NCI-H82 treated with DMSO at 0.1 percent for 48 hours (cell line): ENCODE data around the gene PHACTR1.

Experiments
- DNase-seq: peaks from one replicate; lab custom pipeline; 2025; ENCODE audit not compliant: unreplicated experiment; lab: John Stamatoyannopoulos, UW

The PHACTR1 gene

DNA sequence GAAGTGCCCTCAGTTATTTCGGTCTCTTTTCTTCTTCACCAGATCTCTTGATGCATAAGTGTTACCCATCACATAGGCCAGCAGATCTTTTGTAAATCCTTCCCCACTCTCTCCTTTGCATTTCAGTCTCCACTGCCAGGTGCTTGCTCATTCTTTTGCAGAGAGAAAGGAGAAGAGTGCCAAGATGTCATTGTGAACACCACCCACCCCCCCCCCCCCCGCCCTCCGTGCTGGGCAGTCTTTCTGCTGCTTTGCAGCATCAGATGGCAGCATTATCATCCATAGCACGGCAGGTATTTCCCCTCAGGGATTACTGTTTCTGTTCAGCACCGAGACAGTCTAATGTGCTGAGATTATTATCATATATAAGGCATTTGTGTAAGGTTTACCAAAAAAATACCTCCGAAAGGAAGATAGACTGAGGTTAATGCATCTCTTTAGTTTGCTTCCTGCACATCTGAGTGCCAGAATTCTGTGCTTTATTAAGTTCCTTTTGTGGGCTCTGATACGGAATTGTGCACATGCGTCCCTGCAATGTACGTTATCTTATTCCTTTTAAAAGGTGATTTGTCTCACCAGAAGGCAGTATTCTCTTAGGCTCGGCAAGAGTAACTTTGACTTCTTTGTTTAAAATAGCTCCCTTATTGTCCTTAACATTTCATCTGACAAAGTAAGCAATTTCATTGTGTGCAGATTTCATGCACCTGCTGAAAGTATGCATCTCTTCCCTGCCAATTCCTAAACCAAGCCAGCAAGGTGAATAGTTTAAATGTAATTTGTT is 128.8 kb downstream of the PHACTR1 start:
- DNase-seq: no peak

DNA sequence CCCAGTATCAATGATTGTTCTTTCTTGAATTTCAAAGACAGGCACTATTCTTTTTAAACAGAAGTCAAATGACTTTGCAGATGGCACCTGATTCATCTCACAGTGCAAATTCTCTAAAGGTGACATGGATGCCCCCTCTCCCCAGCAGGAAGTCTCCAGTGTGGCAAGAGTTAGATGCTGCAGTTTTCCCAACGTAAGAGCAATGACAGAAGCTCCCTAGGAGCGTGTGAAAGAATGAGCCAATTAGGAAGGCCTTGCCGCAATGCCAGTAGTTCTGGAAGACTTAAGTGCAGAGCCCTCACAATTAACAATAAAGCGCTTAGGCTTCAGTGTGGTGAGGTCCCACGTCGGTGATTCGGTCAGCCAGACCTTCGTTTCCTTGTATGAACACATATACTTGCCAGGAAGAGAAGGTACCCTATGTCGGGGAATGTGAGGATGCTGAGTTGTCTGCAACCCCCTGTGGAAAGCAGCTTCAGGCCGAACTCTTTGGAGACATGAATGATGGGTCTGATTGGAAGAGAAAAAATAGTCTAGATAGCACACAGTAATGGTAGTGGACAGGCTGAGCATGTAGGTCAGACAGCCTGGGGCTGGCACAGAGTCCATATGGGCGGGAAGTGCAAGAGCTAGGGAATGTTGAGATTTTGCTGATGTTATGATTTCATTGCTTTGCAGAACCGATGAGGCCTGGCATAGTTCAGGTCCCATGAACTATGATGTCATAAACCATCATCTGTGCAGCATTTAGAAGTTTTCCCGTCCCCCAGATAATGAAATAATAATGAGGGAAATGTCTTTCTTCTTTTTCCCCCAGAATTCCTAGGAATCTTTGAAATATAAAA is 132.6 kb downstream of the PHACTR1 start:
- DNase-seq: peak; percentile 15

DNA sequence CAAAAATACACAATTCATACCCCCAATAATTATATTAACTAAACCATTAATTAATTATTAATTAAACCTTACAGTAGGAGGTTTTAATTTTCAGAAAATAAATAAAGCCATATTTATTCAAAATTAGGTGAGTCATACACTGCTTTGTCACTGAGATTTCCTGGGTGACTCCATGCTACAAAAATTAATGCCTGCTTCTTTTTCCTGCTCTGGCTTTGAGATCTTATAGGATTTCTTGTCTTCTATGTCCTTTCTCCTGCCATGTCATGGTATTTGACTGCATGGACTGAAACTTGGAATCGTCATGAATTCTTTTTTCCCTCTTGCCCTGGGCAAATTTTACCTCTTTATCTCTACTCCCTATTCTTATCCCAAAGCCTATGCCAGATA is 133.2 kb downstream of the PHACTR1 start:
- no peak for DNase-seq

DNA sequence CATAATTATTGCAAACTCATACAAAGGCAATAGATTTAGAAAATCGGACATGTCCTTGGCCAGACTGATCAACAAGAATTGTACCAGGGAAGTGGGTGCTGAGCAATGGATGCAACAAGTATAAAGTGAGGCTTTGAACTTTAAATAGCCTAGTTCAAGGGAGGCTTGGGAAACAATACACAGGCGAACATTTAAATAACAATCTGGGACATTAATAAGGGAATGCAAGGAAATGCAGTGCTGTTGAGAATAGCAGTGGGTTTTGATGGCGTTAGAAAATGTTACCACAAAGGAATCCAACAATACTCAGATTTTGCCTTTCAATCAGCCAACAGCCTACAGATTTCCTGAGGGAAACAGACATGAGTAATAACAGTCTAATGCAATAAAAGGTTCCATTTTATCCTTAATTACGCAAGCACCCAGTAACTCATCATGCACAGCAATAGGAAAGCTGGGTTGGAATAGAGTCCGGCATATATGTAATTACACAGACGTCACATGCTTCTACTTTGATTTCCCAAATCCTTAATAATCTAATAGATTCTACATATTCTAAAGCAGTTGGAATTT is 134.6 kb downstream of the PHACTR1 start:
- DNase-seq: no peak

DNA sequence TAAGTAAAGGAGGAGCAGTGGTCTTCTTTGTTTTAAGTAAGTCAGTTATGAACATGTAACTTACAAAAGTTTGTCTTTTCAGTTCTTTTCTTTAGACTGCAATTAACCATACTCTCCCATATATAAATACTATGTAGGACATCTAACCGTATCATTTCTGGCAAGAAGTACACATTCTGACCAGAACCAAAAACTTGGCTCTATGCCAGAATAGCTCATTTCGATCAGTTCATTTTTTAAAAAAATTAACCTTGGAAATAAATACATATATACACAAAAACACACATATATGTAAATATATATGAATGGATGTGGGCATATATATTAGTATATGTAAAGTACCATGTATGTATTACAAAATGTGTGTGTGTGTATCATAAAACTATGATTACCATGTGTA is 145.0 kb downstream of the PHACTR1 start:
- DNase-seq: no peak

DNA sequence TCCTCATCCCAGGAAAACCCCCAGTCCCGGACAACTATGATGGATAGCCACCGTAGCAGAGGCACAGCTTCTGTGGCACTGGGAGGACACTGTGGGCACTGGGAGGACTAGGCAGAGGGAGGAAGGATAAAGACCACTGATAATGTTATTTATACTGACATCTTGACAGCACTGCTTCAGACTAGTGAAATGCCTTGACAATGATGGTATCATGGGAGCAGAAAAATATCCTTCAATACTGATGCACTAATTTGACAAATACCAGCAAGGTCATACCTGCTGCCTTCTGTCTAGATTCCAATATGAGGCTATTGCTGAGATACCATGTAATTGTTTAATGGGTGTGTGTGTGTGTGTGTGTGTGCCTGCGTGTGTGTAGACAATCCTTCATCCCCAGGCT is 148.6 kb downstream of the PHACTR1 start:
- DNase-seq: no peak

DNA sequence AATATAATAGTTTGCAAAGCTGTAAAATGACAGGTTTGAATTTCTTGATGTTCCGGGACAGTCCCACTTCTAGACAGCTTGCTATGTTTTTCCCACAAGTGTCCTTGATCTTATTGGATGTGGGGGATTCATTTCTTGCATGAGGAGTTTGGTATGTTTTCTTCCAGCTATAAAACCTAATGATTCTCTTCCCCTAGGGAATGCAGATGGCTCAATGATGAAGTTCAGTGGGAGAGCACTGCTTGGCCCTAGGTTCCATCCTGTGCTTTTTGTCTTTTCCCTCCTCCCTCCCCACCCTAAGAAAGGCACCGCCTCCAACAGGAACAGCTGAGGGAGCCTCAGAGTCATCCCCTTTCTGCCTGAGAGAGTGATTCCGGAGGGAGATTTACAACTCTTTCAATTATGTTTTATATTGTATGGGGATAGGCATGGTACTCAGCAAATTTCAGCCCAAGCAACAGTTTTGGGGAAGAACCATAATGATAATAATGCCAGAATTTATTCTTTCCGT is 149.2 kb downstream of the PHACTR1 start:
- DNase-seq: no peak

DNA sequence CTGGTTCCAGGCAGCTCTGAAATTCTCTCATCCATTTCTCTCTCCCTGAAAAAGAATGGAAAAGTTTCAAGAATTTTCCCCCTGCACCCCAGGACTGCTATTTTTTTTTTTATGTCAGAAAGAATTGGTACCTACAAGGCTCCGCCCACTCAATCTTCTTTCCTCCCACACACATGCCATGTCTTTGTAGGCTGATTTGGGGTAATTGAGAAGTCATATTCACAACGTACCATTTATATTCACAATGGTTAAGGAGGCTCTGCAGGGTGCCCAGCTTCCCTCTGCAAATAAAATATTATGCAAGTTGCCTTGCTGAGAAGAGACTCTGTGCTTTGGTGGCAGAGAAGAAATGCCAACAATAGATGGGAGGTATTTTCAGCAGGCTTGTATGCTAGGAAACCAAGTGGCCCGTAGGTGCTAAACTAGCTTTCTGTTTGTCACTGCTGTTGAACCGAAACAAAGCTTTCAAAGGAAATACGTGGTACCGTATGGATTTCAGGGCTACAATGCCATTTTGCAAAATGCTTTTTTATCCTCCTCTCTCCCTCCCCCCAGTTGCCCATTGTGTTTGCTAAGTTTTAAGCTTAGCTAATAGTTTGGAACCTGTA is 150.0 kb downstream of the PHACTR1 start:
- DNase-seq: no peak

DNA sequence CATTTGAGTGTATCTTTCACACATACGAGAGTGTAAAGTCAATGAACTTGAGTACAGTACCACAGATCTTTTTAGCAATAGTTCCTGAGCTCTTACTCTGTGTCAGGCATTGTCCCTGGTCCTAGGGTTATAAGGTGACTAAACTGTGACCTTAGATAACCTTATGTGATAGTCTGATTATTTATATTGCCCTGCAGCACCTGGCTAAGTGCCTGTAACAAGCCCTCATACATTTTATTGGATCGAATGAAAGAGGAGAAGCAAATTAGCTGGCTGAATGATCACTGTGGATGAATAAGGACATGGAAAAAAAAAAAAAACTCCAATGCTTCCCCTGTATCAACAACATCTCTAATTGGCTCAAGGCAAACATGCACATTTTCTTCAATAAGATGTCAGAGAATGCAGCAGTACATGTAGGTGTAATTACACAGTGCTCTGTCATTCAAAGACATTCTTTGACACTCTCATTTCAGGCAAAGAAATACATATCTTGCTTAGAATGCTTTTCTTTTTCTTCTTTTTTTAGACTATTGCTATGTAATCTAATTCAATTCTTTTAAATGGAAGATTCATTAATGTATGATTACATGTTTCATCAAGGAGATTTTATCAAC is 153.4 kb downstream of the PHACTR1 start:
- no peak for DNase-seq

DNA sequence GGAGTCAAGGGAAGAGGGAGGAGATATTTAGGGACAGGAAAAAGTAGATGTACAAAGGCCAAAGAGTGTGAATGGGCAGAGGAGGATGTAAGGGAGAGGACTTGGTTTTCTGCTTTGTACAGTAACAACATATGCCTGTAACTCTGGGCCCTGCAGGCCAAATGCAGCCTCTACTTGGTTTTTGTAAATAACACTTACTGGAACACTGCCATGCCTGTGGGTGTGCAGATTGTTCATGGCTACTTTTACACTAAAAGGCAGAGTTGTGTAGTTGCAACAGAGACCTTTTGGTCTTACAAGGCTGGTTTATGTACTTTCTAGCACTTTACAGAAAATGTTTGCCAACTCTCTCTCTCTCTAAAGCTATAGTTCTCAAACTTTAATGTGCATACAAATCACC is 157.1 kb downstream of the PHACTR1 start:
- no peak for DNase-seq

DNA sequence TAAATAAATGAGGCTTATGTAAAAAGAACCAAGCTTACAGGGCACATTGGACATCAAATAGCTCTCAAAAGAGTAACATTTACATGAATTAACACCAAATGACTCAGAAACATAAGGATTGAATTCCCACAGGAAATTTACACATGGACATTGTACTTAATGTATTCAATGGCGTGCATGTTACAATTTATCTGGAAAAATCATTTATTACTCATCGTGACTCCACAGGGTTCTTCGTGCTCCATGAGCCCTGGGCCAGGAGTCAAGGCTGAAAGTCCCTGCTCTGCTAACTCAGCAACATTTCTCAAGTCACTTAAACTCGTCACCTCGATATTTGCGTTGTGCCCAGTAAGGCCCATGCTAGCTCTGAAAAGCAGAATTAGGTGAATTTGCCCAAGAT is 158.5 kb downstream of the PHACTR1 start:
- DNase-seq: no peak

DNA sequence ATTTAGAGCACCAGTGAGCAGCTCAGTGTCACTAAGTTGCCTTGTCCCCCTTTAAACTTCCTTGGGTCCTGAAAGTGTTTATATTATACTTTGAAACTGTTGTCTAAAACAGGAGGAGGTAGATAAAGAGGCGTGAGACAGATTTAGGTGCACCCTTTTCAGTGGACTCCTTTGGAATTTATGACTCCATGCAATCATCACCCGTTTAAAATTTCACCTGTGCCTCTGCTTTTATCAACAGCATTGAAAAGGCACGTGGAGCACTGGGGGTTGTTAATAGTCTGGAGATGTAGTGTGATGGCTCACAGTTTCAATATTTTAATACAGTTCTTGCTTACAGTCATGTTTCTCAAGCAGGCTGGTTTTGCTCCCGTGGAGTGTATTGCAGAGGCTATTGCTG is 162.2 kb downstream of the PHACTR1 start:
- DNase-seq: no peak

DNA sequence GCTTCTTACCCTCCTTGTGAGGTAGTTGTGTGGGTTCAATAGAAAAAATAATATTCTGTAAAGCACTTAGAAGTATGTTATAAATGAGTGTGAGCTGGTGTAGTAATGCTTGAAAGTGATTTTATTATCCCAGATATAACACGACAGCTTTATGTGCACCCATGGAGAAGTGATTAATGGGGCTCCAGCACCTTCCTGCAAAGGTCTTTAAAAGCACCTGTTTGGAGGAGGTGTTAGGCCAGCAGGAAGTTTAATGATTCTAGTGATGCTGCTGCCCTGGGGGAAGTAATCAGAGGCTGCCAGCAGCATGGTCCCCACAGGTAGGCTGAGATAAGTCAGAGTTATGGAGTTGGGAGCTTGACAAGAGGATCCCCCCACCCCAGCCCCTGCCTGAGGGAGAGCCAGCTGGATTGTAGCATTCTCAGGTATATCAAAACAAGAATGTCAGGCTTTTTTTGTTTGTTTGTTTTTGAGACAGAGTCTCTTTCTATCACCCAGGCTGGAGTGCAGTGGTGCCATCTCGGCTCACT is 166.3 kb downstream of the PHACTR1 start:
- DNase-seq: no peak

DNA sequence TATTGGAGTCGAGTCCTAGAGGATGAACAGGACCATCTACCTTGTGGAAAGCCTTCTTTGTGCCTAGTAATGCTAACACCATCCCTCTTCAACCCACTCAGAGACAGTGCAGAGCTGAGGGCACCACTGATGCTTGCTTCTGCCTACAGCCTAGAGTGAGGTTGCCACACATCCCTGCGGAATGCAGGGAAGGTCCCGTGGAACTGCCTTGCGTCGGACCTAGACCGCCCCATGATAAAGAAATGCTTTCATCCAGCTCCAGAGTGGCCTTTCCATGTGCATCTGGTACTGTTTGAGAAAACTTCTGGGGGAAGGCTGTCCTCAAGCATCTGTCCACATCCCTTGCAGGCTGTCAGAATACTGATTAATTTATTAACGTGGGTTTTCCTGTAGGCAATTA is 168.4 kb downstream of the PHACTR1 start:
- DNase-seq: no peak

DNA sequence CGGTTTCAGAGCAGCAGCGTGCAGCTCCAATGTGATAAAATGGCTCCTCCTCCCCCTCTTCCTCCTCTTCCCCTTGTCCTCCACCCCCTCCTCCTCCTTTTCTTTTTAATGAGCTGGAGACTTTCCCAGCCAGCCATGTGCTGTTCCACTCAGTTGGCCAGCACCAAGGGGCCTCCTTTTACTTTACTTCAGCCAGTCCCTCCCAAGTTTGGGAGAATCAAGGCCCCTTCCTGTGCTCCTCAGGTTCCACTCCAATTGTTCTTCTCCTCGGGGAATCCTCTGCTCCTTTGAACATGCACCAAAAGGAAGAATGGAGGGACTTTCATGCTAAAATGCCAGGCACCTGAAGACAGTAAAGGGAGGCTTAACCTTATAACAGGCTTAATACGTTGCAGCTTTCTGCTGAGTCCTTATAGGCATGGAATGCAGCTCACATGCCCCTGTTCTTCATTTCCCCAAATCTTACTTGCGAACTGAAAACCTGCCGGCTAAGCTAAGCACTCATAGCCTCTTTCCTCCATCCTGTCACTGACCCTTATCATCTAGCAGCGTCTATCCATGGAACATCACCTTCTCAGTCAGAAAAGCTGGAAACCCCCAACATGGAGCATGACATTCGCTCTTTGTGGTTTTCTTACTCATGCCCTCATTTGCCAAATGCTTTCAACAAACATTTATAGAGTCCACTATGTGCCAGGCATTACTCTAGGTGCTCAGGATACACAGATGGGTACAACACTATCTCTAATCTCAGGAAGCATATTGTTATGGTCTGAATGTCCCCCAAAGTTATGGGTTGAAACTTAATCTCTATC is 170.6 kb downstream of the PHACTR1 start:
- no peak for DNase-seq

DNA sequence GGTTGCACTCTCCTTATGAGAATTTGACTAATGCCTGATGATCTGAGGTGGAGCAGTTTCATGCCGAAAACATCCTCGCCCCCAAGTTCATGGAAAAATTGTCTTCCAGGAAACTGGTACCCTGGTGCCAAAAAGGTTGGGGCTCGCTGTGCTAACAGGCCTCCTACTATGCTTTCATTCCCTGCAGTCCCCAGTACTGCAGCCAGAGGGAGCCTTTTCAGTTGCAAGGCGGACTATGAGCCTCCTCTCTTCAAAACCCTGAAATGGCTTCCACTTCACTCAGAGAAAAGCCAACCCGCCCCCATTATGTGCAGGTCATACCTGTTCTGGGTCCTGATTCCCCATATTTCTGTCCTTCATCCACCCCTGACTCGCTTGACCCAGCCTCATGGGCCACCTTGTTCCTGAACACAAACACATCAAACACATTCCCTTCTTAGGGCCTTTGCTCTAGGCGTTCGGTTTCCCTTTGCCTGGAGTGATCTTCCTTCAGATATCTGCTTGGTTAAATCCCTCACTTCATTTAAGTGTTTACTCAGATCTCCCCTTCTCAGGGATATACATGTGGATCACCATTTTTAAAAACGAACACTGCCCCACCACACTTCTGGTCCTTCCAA is 173.7 kb downstream of the PHACTR1 start:
- DNase-seq: no peak

DNA sequence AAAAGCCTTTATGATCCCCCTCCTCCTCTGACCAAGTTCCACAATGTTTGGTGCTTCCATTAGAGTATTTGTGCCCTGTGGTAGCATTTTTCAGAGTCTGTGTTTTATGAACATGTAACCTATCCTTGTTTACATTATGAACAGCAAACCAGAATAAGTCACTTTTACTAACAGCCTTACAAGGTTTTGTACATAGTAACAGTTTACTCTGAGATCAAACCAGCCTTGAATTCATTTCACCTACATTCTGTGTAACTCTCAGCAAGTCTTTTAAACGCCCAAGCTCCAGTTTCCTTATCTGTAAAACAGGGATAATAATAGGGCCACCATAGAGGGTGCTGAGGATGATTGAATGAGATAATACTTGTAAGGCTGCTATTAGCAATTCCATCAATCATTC is 175.0 kb downstream of the PHACTR1 start:
- no peak for DNase-seq

DNA sequence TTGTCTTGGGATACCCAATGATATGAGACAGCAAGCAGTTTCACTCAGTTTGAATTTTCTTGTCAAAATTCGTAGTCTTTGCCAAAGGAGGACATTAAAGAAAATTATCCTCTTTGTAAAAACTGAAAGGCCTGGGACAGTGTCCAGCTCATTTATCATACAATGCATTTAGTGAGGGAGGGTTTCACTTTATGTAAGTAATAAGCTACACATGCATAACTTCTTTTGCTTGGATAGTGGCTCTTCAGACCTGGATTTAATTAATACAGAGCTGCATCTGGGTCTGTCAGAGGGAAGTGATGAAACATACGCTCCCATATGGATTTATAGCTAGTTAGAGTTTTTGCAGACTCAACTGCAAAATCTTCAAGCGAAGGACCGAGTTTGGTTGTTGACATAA is 175.6 kb downstream of the PHACTR1 start:
- no peak for DNase-seq

DNA sequence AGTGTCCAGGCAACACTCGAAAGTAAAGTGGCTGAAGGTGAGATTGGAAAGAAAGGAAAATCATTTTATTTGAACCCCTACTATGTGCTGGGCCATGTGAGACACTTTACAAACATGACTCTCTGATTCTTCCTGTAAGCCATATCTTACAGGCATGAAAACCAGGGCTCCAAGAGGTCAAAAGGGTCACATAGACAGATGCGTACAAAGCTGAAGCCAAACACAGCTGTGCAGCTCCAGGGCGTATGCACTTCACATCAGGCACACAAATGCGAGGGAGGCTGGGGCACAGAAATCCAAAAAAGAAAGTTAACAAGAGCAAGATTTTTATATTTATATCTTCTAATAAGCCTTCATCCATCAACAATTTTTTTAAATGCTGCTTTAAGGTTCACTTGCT is 176.5 kb downstream of the PHACTR1 start:
- no peak for DNase-seq

DNA sequence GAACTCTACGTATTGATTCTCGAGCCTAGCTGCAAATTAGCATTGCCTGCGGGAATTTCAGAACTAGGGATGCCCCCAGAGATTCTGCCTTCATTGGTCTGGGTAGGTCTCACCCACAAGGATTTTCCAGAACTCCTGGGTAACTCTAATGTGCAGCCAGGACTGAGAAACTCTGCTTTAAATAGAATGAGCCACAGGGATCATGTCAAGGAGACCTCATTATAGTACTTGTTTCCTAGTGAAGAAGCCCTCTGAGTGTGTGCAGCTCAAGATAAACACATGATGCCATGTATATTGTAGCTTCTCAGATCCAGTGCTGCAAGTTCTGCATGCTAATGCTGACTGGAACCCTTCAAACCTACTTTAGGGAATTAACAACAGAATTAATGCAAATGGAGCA is 179.2 kb downstream of the PHACTR1 start:
- no peak for DNase-seq
